ENCODE data around the gene HOXB9. TPM values are rescaled to one million over a fixed set of nuclear protein-coding genes. Genes with fewer than 3 reads are reported as not detected.

The HOXB9 gene
- total RNA-seq, 1 donor from 2014 or later, result 0.11 TPM

- H3K27ac Mint-ChIP-seq (ENCODE audit: unreplicated experiment), result no peak overlapping the region
- H2AFZ ChIP-seq (ENCODE audit: low read depth, low read length), result peak overlapping the region; percentile 67
These were observed 1.3 kb downstream of the HOXB9 start for GRCh38 chr17:48624544-48625494.

GRCh38 chr17:48624118-48624517, 2.0 kb downstream of the HOXB9 start:
- Histone ChIP-seq H3K79me2 (ENCODE audit: insufficient read depth, low read length) (no peaks in the 10 kb centered on the region), H2AFZ (ENCODE audit: low read depth, low read length) (no peak overlapping the region), H3K27me3 (ENCODE audit: insufficient read depth, low read length) (peaks cover 97% of the 10 kb centered on the region), H3K9me3 (ENCODE audit: insufficient read depth, low read depth, low read length) (peaks cover 12% of the 10 kb centered on the region), H3K4me3 (ENCODE audit: insufficient read depth, low read depth, low read length) (no peak overlapping the region), H3K4me2 (ENCODE audit: low read length) (no peak overlapping the region), H3K9ac (ENCODE audit: low read length) (no peak overlapping the region), H3K27ac (ENCODE audit: low read depth, low read length) (no peak overlapping the region), H3K36me3 (ENCODE audit: insufficient read depth, low read length) (no peaks in the 10 kb centered on the region), H3K4me1 (ENCODE audit: insufficient read depth, low read length) (peaks cover 11% of the 10 kb centered on the region), H4K20me1 (ENCODE audit: insufficient read depth, low read length) (peaks cover 6% of the 10 kb centered on the region)
- DNase-seq (ENCODE audit: low read depth) (no peak), FAIRE-seq (no peak)
- TF ChIP-seq CTCF (IDR thresholded peaks at IDR 0.05; ENCODE audit: insufficient read depth, low read depth, low read length) (no peak), EZH2 (IDR thresholded peaks at IDR 0.05; ENCODE audit: insufficient read depth, low read length) (no peak)
- Mint-ChIP-seq H3K4me3 (ENCODE audit: unreplicated experiment) (no peak overlapping the region), H3K27ac (ENCODE audit: unreplicated experiment) (no peak overlapping the region), H3K4me1 (ENCODE audit: low read depth, unreplicated experiment) (no peaks in the 10 kb centered on the region), H3K9me3 (ENCODE audit: unreplicated experiment) (peaks cover 26% of the 10 kb centered on the region), H3K27me3 (ENCODE audit: low read depth, unreplicated experiment) (peaks cover 85% of the 10 kb centered on the region), H3K36me3 (ENCODE audit: low read depth, unreplicated experiment) (peaks cover 4% of the 10 kb centered on the region)

More at GRCh38 chr17:48624544-48625494, 1.3 kb downstream of the HOXB9 start:
- TF ChIP-seq CTCF (IDR thresholded peaks at IDR 0.05; ENCODE audit: insufficient read depth, low read depth, low read length) (no peak), EZH2 (IDR thresholded peaks at IDR 0.05; ENCODE audit: insufficient read depth, low read length) (peak; percentile 90)
- H3K27ac ChIP-seq (ENCODE audit: low read depth, low read length), result no peak overlapping the region
- H3K27me3 Mint-ChIP-seq (ENCODE audit: low read depth, unreplicated experiment), result peaks cover 86% of the 10 kb centered on the region
- no peak overlapping the region for H3K9ac ChIP-seq (ENCODE audit: low read length)
- peak overlapping the region; percentile 78 for H3K4me2 ChIP-seq (ENCODE audit: low read length)
- H3K9me3 Mint-ChIP-seq (ENCODE audit: unreplicated experiment), result peaks cover 26% of the 10 kb centered on the region
- no peak for FAIRE-seq
- no peaks in the 10 kb centered on the region for H3K4me1 Mint-ChIP-seq (ENCODE audit: low read depth, unreplicated experiment)
- peaks cover 11% of the 10 kb centered on the region for H3K4me1 ChIP-seq (ENCODE audit: insufficient read depth, low read length)
- H3K9me3 ChIP-seq (ENCODE audit: insufficient read depth, low read depth, low read length), result peaks cover 12% of the 10 kb centered on the region
- peak overlapping the region; percentile 40 for H3K4me3 Mint-ChIP-seq (ENCODE audit: unreplicated experiment)
- no peak for DNase-seq (ENCODE audit: low read depth)
- H4K20me1 ChIP-seq (ENCODE audit: insufficient read depth, low read length), result peaks cover 6% of the 10 kb centered on the region
- no peak overlapping the region for H3K4me3 ChIP-seq (ENCODE audit: insufficient read depth, low read depth, low read length)
- no peaks in the 10 kb centered on the region for H3K36me3 ChIP-seq (ENCODE audit: insufficient read depth, low read length)
- H3K36me3 Mint-ChIP-seq (ENCODE audit: low read depth, unreplicated experiment), result peaks cover 4% of the 10 kb centered on the region
- peaks cover 97% of the 10 kb centered on the region for H3K27me3 ChIP-seq (ENCODE audit: insufficient read depth, low read length)
- no peaks in the 10 kb centered on the region for H3K79me2 ChIP-seq (ENCODE audit: insufficient read depth, low read length)

- Mint-ChIP-seq H3K36me3 (ENCODE audit: low read depth, unreplicated experiment) (peaks cover 4% of the 10 kb centered on the region), H3K9me3 (ENCODE audit: unreplicated experiment) (peaks cover 26% of the 10 kb centered on the region), H3K27me3 (ENCODE audit: low read depth, unreplicated experiment) (peaks cover 85% of the 10 kb centered on the region), H3K27ac (ENCODE audit: unreplicated experiment) (no peak overlapping the region), H3K4me1 (ENCODE audit: low read depth, unreplicated experiment) (peaks cover 2% of the 10 kb centered on the region), H3K4me3 (ENCODE audit: unreplicated experiment) (no peak overlapping the region)
- no peak overlapping the region for H3K4me2 ChIP-seq (ENCODE audit: low read length)
- H3K4me3 ChIP-seq (ENCODE audit: insufficient read depth, low read depth, low read length), result no peak overlapping the region
- no peak overlapping the region for H2AFZ ChIP-seq (ENCODE audit: low read depth, low read length)
- peaks cover 11% of the 10 kb centered on the region for H3K4me1 ChIP-seq (ENCODE audit: insufficient read depth, low read length)
- no peak for TF ChIP-seq CTCF (IDR thresholded peaks at IDR 0.05; ENCODE audit: insufficient read depth, low read depth, low read length)
- no peak for TF ChIP-seq EZH2 (IDR thresholded peaks at IDR 0.05; ENCODE audit: insufficient read depth, low read length)
- no peak overlapping the region for H3K9ac ChIP-seq (ENCODE audit: low read length)
- H3K79me2 ChIP-seq (ENCODE audit: insufficient read depth, low read length), result no peaks in the 10 kb centered on the region
- FAIRE-seq, result no peak
- no peak for DNase-seq (ENCODE audit: low read depth)
- H3K9me3 ChIP-seq (ENCODE audit: insufficient read depth, low read depth, low read length), result peaks cover 12% of the 10 kb centered on the region
- H3K36me3 ChIP-seq (ENCODE audit: insufficient read depth, low read length), result no peaks in the 10 kb centered on the region
- peaks cover 6% of the 10 kb centered on the region for H4K20me1 ChIP-seq (ENCODE audit: insufficient read depth, low read length)
- H3K27ac ChIP-seq (ENCODE audit: low read depth, low read length), result no peak overlapping the region
- peaks cover 97% of the 10 kb centered on the region for H3K27me3 ChIP-seq (ENCODE audit: insufficient read depth, low read length)
These were observed 2.6 kb downstream of the HOXB9 start for GRCh38 chr17:48623583-48623982.

Measured in astrocyte (in vitro differentiated cells and primary cell).